ENCODE results near the gene ST8SIA5. TPM values are rescaled to one million over a fixed set of nuclear protein-coding genes. Genes with fewer than 3 reads are reported as not detected.

The ST8SIA5 gene
- total RNA-seq, 1 donor from 2014 or later: 0.05 TPM

GRCh38 chr18:46718501-46719341 is 38.1 kb downstream of the ST8SIA5 start:
- Mint-ChIP-seq H3K27ac (no peak overlapping the region), H3K36me3 (ENCODE audit: low read depth) (no peaks in the 10 kb centered on the region), H3K4me1 (ENCODE audit: low read depth) (no peaks in the 10 kb centered on the region), H3K27me3 (ENCODE audit: low read depth) (peaks cover 1% of the 10 kb centered on the region), H3K9me3 (no peaks in the 10 kb centered on the region), H3K4me3 (ENCODE audit: low read depth) (no peak overlapping the region)
- no peak for DNase-seq (ENCODE audit: low spot score)
- intact Hi-C loops (cut with micrococcal nuclease): no loop called here

- Mint-ChIP-seq H3K4me1 (ENCODE audit: low read depth) (no peaks in the 10 kb centered on the region), H3K27ac (no peak overlapping the region), H3K36me3 (ENCODE audit: low read depth) (no peaks in the 10 kb centered on the region), H3K4me3 (ENCODE audit: low read depth) (no peak overlapping the region), H3K9me3 (no peaks in the 10 kb centered on the region), H3K27me3 (ENCODE audit: low read depth) (peaks cover 1% of the 10 kb centered on the region)
- no peak for DNase-seq (ENCODE audit: low spot score)
- intact Hi-C loops (cut with micrococcal nuclease): no loop called here
Measured at GRCh38 chr18:46716827-46717226, 40.0 kb downstream of the ST8SIA5 start.

- H3K9me3 Mint-ChIP-seq: no peaks in the 10 kb centered on the region
- no peak overlapping the region for H3K27ac Mint-ChIP-seq
- peaks cover 3% of the 10 kb centered on the region for H3K27me3 Mint-ChIP-seq (ENCODE audit: low read depth)
- H3K36me3 Mint-ChIP-seq (ENCODE audit: low read depth): no peaks in the 10 kb centered on the region
- no peak for DNase-seq (ENCODE audit: low spot score)
- H3K4me3 Mint-ChIP-seq (ENCODE audit: low read depth): no peak overlapping the region
- no peaks in the 10 kb centered on the region for H3K4me1 Mint-ChIP-seq (ENCODE audit: low read depth)
- intact Hi-C loops (cut with micrococcal nuclease): no loop called here
Measured at GRCh38 chr18:46716336-46716735, 40.5 kb downstream of the ST8SIA5 start.

- DNase-seq (ENCODE audit: low spot score): no peak
- intact Hi-C loops (cut with micrococcal nuclease): no loop called here
- Mint-ChIP-seq H3K4me1 (ENCODE audit: low read depth) (no peaks in the 10 kb centered on the region), H3K27me3 (ENCODE audit: low read depth) (peaks cover 3% of the 10 kb centered on the region), H3K9me3 (no peaks in the 10 kb centered on the region), H3K36me3 (ENCODE audit: low read depth) (no peaks in the 10 kb centered on the region), H3K27ac (no peak overlapping the region), H3K4me3 (ENCODE audit: low read depth) (no peak overlapping the region)
Measured at GRCh38 chr18:46715062-46715461, 41.8 kb downstream of the ST8SIA5 start.

GRCh38 chr18:46712406-46712805 is 44.4 kb downstream of the ST8SIA5 start:
- Mint-ChIP-seq H3K27me3 (ENCODE audit: low read depth) (peaks cover 4% of the 10 kb centered on the region), H3K27ac (no peak overlapping the region), H3K9me3 (no peaks in the 10 kb centered on the region), H3K4me1 (ENCODE audit: low read depth) (no peaks in the 10 kb centered on the region), H3K4me3 (ENCODE audit: low read depth) (no peak overlapping the region), H3K36me3 (ENCODE audit: low read depth) (no peaks in the 10 kb centered on the region)
- DNase-seq (ENCODE audit: low spot score): no peak
- intact Hi-C loops (cut with micrococcal nuclease): no loop called here

GRCh38 chr18:46711444-46711863 is 45.4 kb downstream of the ST8SIA5 start:
- no peak for DNase-seq (ENCODE audit: low spot score)
- H3K27me3 Mint-ChIP-seq (ENCODE audit: low read depth): peaks cover 4% of the 10 kb centered on the region
- no peak overlapping the region for H3K4me3 Mint-ChIP-seq (ENCODE audit: low read depth)
- H3K36me3 Mint-ChIP-seq (ENCODE audit: low read depth): no peaks in the 10 kb centered on the region
- intact Hi-C loops (cut with micrococcal nuclease): no loop called here
- H3K9me3 Mint-ChIP-seq: no peaks in the 10 kb centered on the region
- H3K4me1 Mint-ChIP-seq (ENCODE audit: low read depth): no peaks in the 10 kb centered on the region
- no peak overlapping the region for H3K27ac Mint-ChIP-seq

- Mint-ChIP-seq H3K4me3 (ENCODE audit: low read depth) (no peak overlapping the region), H3K27me3 (ENCODE audit: low read depth) (peaks cover 8% of the 10 kb centered on the region), H3K27ac (no peak overlapping the region), H3K4me1 (ENCODE audit: low read depth) (no peaks in the 10 kb centered on the region), H3K9me3 (no peaks in the 10 kb centered on the region), H3K36me3 (ENCODE audit: low read depth) (no peaks in the 10 kb centered on the region)
- intact Hi-C loops (cut with micrococcal nuclease): no loop called here
- no peak for DNase-seq (ENCODE audit: low spot score)
Measured at GRCh38 chr18:46706968-46707367, 49.9 kb downstream of the ST8SIA5 start.

GRCh38 chr18:46705521-46705920 is 51.3 kb downstream of the ST8SIA5 start:
- Mint-ChIP-seq H3K9me3 (no peaks in the 10 kb centered on the region), H3K36me3 (ENCODE audit: low read depth) (no peaks in the 10 kb centered on the region), H3K4me1 (ENCODE audit: low read depth) (no peaks in the 10 kb centered on the region), H3K27me3 (ENCODE audit: low read depth) (peaks cover 6% of the 10 kb centered on the region), H3K27ac (no peak overlapping the region), H3K4me3 (ENCODE audit: low read depth) (no peak overlapping the region)
- no peak for DNase-seq (ENCODE audit: low spot score)
- intact Hi-C loops (cut with micrococcal nuclease): no loop called here

GRCh38 chr18:46704816-46705215 is 52.0 kb downstream of the ST8SIA5 start:
- Mint-ChIP-seq H3K27me3 (ENCODE audit: low read depth) (peaks cover 6% of the 10 kb centered on the region), H3K9me3 (no peaks in the 10 kb centered on the region), H3K4me3 (ENCODE audit: low read depth) (no peak overlapping the region), H3K27ac (no peak overlapping the region), H3K4me1 (ENCODE audit: low read depth) (no peaks in the 10 kb centered on the region), H3K36me3 (ENCODE audit: low read depth) (no peaks in the 10 kb centered on the region)
- intact Hi-C loops (cut with micrococcal nuclease): no loop called here
- DNase-seq (ENCODE audit: low spot score): no peak

- H3K27ac Mint-ChIP-seq: no peak overlapping the region
- DNase-seq (ENCODE audit: low spot score): no peak
- H3K36me3 Mint-ChIP-seq (ENCODE audit: low read depth): no peaks in the 10 kb centered on the region
- intact Hi-C loops (cut with micrococcal nuclease): no loop called here
- no peaks in the 10 kb centered on the region for H3K4me1 Mint-ChIP-seq (ENCODE audit: low read depth)
- no peak overlapping the region for H3K4me3 Mint-ChIP-seq (ENCODE audit: low read depth)
- H3K27me3 Mint-ChIP-seq (ENCODE audit: low read depth): peaks cover 4% of the 10 kb centered on the region
- no peaks in the 10 kb centered on the region for H3K9me3 Mint-ChIP-seq
Measured at GRCh38 chr18:46704189-46704588, 52.7 kb downstream of the ST8SIA5 start.

GRCh38 chr18:46702471-46702870 is 54.4 kb downstream of the ST8SIA5 start:
- H3K36me3 Mint-ChIP-seq (ENCODE audit: low read depth): no peaks in the 10 kb centered on the region
- no peaks in the 10 kb centered on the region for H3K4me1 Mint-ChIP-seq (ENCODE audit: low read depth)
- H3K27ac Mint-ChIP-seq: no peak overlapping the region
- peaks cover 6% of the 10 kb centered on the region for H3K9me3 Mint-ChIP-seq
- DNase-seq (ENCODE audit: low spot score): no peak
- peaks cover 10% of the 10 kb centered on the region for H3K27me3 Mint-ChIP-seq (ENCODE audit: low read depth)
- H3K4me3 Mint-ChIP-seq (ENCODE audit: low read depth): no peak overlapping the region
- intact Hi-C loops (cut with micrococcal nuclease): no loop called here

- H3K27me3 Mint-ChIP-seq (ENCODE audit: low read depth): peaks cover 8% of the 10 kb centered on the region
- H3K27ac Mint-ChIP-seq: no peak overlapping the region
- no peaks in the 10 kb centered on the region for H3K4me1 Mint-ChIP-seq (ENCODE audit: low read depth)
- H3K36me3 Mint-ChIP-seq (ENCODE audit: low read depth): no peaks in the 10 kb centered on the region
- DNase-seq (ENCODE audit: low spot score): no peak
- intact Hi-C loops (cut with micrococcal nuclease): no loop called here
- H3K9me3 Mint-ChIP-seq: peaks cover 6% of the 10 kb centered on the region
- H3K4me3 Mint-ChIP-seq (ENCODE audit: low read depth): no peak overlapping the region
Measured at GRCh38 chr18:46700066-46700824, 56.6 kb downstream of the ST8SIA5 start.

GRCh38 chr18:46696702-46697101 is 60.2 kb downstream of the ST8SIA5 start:
- H3K27me3 Mint-ChIP-seq (ENCODE audit: low read depth): peaks cover 8% of the 10 kb centered on the region
- H3K27ac Mint-ChIP-seq: no peak overlapping the region
- no peak for DNase-seq (ENCODE audit: low spot score)
- H3K9me3 Mint-ChIP-seq: peaks cover 6% of the 10 kb centered on the region
- H3K4me1 Mint-ChIP-seq (ENCODE audit: low read depth): no peaks in the 10 kb centered on the region
- no peak overlapping the region for H3K4me3 Mint-ChIP-seq (ENCODE audit: low read depth)
- intact Hi-C loops (cut with micrococcal nuclease): no loop called here
- no peaks in the 10 kb centered on the region for H3K36me3 Mint-ChIP-seq (ENCODE audit: low read depth)
